Aorta (tissue), 5 donors: Measurements from ENCODE around the gene TMC3. TPM values are rescaled to one million over a fixed set of nuclear protein-coding genes. Genes with fewer than 3 reads are reported as not detected.

Experiments used
- ATAC-seq: fragments of 200-7000 bp; cut with Tn5 transposase; one replicate; pipeline ENCODE4 v1.9.1; 2022; ENCODE audit warnings: moderate library complexity; ENCODE audit not compliant: low FRiP score
- DNase-seq, 2 donors: peaks; one replicate each; pipeline ENCODE4 v3.0.0-alpha.2; 2020
- H3K27ac ChIP-seq, 2 donors: one replicate each; pipeline ENCODE4 v1.5.1; 2013; ENCODE audit warnings: low read length in 2 of 2, mild to moderate bottlenecking in 2 of 2, moderate library complexity in 2 of 2, control low read depth in 1 of 2, inconsistent platforms in 1 of 2, low read depth in 1 of 2
- H3K27me3 ChIP-seq, 2 donors: one replicate each; pipeline ENCODE4 v1.6.1; 2013; ENCODE audit warnings: control low read depth in 1 of 2, low read length in 1 of 2, mild to moderate bottlenecking in 1 of 2, moderate library complexity in 1 of 2; ENCODE audit not compliant: insufficient read depth in 2 of 2, control insufficient read depth in 1 of 2
- H3K36me3 ChIP-seq, 2 donors: one replicate each; pipeline ENCODE4 v1.6.1; 2013; ENCODE audit warnings: control low read depth in 1 of 2, low read length in 1 of 2, mild to moderate bottlenecking in 1 of 2; ENCODE audit not compliant: insufficient read depth in 2 of 2, control insufficient read depth in 1 of 2
- H3K4me1 ChIP-seq, 2 donors: one replicate each; pipeline ENCODE4 v1.6.1; 2013; ENCODE audit warnings: low read length in 2 of 2, control low read depth in 1 of 2, mild to moderate bottlenecking in 1 of 2, moderate library complexity in 1 of 2; ENCODE audit not compliant: insufficient read depth in 2 of 2, control insufficient read depth in 1 of 2
- H3K4me3 ChIP-seq, 2 donors: one replicate each; pipeline ENCODE4 v1.5.1; 2013; ENCODE audit warnings: low read length in 2 of 2, control low read depth in 1 of 2, mild to moderate bottlenecking in 1 of 2
- H3K9me3 ChIP-seq: one replicate; pipeline ENCODE4 v1.6.1; 2013; ENCODE audit warnings: mild to moderate bottlenecking, low read length; ENCODE audit not compliant: control insufficient read depth
- WGBS, 2 donors: extraction: QIAGEN DNeasy Blood & Tissue Kit; methylation state at CpG; one replicate each; pipeline ENCODE4 v1.1.7; 2013; 5-methylcytosine and 5-hydroxymethylcytosine counted together
- intact Hi-C, 2 donors: fragments of 100-400 bp; cut with DNase I; formaldehyde crosslinking; loops; one replicate each; pipeline versions ENCODE4 v1.14.2 to v1.15.0; 2022
- polyA plus RNA-seq, 2 donors: library from polyadenylated mRNA; stranded (reverse); fragments of 200-250 nt; gene quantifications; one replicate each; pipeline ENCODE4 v1.2.3, GENCODE V29; 2013
- total RNA-seq, 2 donors: library from RNA; stranded (reverse); fragmentation: NEBNext Ultra II Directional; extraction: Animal tissue kit (Norgen Biotek cat#: 25700); gene quantifications; one replicate each; pipeline ENCODE4 v1.2.1, GENCODE V29; 2021
- donor health status: healthy with polysubstance abuse.
- donor health status: Bipolar disorder and iron deficiency.
- donor health status: DM: no; HTN: no; CAD: no.
- donor health status: DM: no; HTN: no; CAD: no.
- donor health status: DM: yes; HTN: yes; CAD: no.

Gene TMC3
- total and polyA plus RNA-seq, 4 donors: 0.81 TPM; not detected in 3

- intact Hi-C loops: no loop called here
- H3K36me3 ChIP-seq: no peaks in the 10 kb centered on the region
These were observed 91.5 kb downstream of the TMC3 start for GRCh38 chr15:81282606-81282895.

GRCh38 chr15:81281766-81282605 is 92.0 kb downstream of the TMC3 start:
- no peak for DNase-seq
- Histone ChIP-seq H3K36me3 (no peaks in the 10 kb centered on the region), H3K27me3 (no peaks in the 10 kb centered on the region), H3K4me1 (no peaks in the 10 kb centered on the region), H3K27ac (no peak overlapping the region), H3K4me3 (no peak overlapping the region), H3K9me3 (no peaks in the 10 kb centered on the region)
- WGBS, 2 donors: 92 to 95% methylated on average over 12 of the region's 12 CpGs
- no peak for ATAC-seq
- intact Hi-C loops: no loop called here

More at GRCh38 chr15:81282606-81282895, 91.5 kb downstream of the TMC3 start:
- no peak overlapping the region for H3K4me3 ChIP-seq
- no peaks in the 10 kb centered on the region for H3K27me3 ChIP-seq
- WGBS, 2 donors: 95 to 96% methylated on average over 18 of the region's 18 CpGs
- ATAC-seq: no peak
- DNase-seq: no peak
- no peaks in the 10 kb centered on the region for H3K4me1 ChIP-seq
- H3K27ac ChIP-seq: no peak overlapping the region
- H3K9me3 ChIP-seq: no peaks in the 10 kb centered on the region

GRCh38 chr15:81281456-81281735 is 92.6 kb downstream of the TMC3 start:
- Histone ChIP-seq H3K27me3 (no peaks in the 10 kb centered on the region), H3K4me1 (no peaks in the 10 kb centered on the region), H3K4me3 (no peak overlapping the region), H3K9me3 (no peaks in the 10 kb centered on the region), H3K36me3 (no peaks in the 10 kb centered on the region), H3K27ac (no peak overlapping the region)
- DNase-seq (no peak), ATAC-seq (no peak)
- 95 to 100% methylated on average over 3 of the region's 3 CpGs for WGBS, 2 donors
- intact Hi-C loops: no loop called here

Other genes with a start within 250 kb of the TMC3 start
- under 1 TPM; 0.45 to 0.84 TPM for gene CFAP161, start 239.9 kb downstream of the TMC3 start, total RNA-seq
- gene CFAP161, start 239.9 kb downstream of the TMC3 start, polyA plus RNA-seq: not detected
- 10 to 100 TPM in 1 of 2 donors, 1 to 10 TPM in 1; 9.1 to 19.5 TPM for gene IL16, start 177.3 kb downstream of the TMC3 start, total RNA-seq
- 1 to 10 TPM; 5.3 to 6.5 TPM for gene IL16, start 177.3 kb downstream of the TMC3 start, polyA plus RNA-seq
- 1 to 10 TPM; 2.2 to 7.0 TPM for gene STARD5, start 50.1 kb downstream of the TMC3 start, total RNA-seq
- gene STARD5, start 50.1 kb downstream of the TMC3 start, polyA plus RNA-seq: 10 to 100 TPM in 1 of 2 donors, 1 to 10 TPM in 1; 3.6 to 10.3 TPM